Naive thymus-derived CD4-positive, alpha-beta T cell (primary cell): ENCODE data around the gene S100PBP. TPM values are rescaled to one million over a fixed set of nuclear protein-coding genes. Genes with fewer than 3 reads are reported as not detected.

Experiments
- ATAC-seq: fragments of 150-1000 bp; cut with Tn5 transposase; 2 replicates; pipeline ENCODE4 v1.10.0; 2021; ENCODE audit warnings: mild to moderate bottlenecking, moderate library complexity
- CTCF ChIA-PET: fragments of 350-600 bp; sonication (Branson Sonifier 250); formaldehyde crosslinking; loops from one replicate; lab custom pipeline; 2021; ENCODE audit warnings: antibody characterized with exemption; lab: Charles Lee
- POLR2A ChIA-PET: fragments of 350-600 bp; sonication (Branson Sonifier 250); formaldehyde crosslinking; loops from one replicate; lab custom pipeline; 2021; ENCODE audit warnings: antibody characterized with exemption, inconsistent platforms; lab: Charles Lee
- DNase-seq, 9 donors: peaks; one replicate each; pipeline versions ENCODE4 v3.0.0 to v3.0.0-alpha.2; 2020 to 2022; ENCODE audit warnings: mixed read lengths in 1 of 9
- H3K27ac ChIP-seq: one replicate; pipeline ENCODE4 v1.7.0; 2013; ENCODE audit warnings: mild to moderate bottlenecking, low read depth, low read length, moderate library complexity
- H3K27me3 ChIP-seq, 2 donors: one replicate each; pipeline ENCODE4 v1.7.0; 2013; ENCODE audit warnings: low read length in 2 of 2, mild to moderate bottlenecking in 2 of 2, moderate library complexity in 2 of 2; ENCODE audit not compliant: control insufficient read depth in 2 of 2, insufficient read depth in 2 of 2
- H3K36me3 ChIP-seq, 3 experiments: 1 replicate in 2 of 3; 2 replicates in 1 of 3; pipeline ENCODE4 v1.7.0; 2013; ENCODE audit warnings: low read length in 3 of 3, mild to moderate bottlenecking in 3 of 3, moderate library complexity in 1 of 3; ENCODE audit not compliant: insufficient read depth in 3 of 3, control insufficient read depth in 2 of 3
- H3K4me1 ChIP-seq, 2 donors: one replicate each; pipeline ENCODE4 v1.7.0; 2013; ENCODE audit warnings: low read length in 2 of 2, mild to moderate bottlenecking in 2 of 2, moderate library complexity in 1 of 2; ENCODE audit not compliant: control insufficient read depth in 2 of 2, insufficient read depth in 2 of 2
- H3K4me3 ChIP-seq: 2 replicates; pipeline ENCODE4 v1.7.0; 2013; ENCODE audit warnings: mild to moderate bottlenecking, low read length
- H3K9me3 ChIP-seq, 3 experiments: 1 replicate in 2 of 3; 2 replicates in 1 of 3; pipeline ENCODE4 v1.7.0; 2013; ENCODE audit warnings: low read length in 3 of 3; ENCODE audit not compliant: control insufficient read depth in 2 of 3
- H3K27ac Mint-ChIP-seq, 9 donors: one replicate each; pipeline ENCODE4 v1.8.0; 2020 to 2022; ENCODE audit warnings: mixed read lengths in 9 of 9, mild to moderate bottlenecking in 8 of 9, moderate library complexity in 5 of 9, inconsistent platforms in 2 of 9
- H3K27me3 Mint-ChIP-seq, 5 donors: one replicate each; pipeline ENCODE4 v1.8.0; 2021 to 2022; ENCODE audit warnings: mixed read lengths in 5 of 5, mild to moderate bottlenecking in 1 of 5
- H3K36me3 Mint-ChIP-seq, 5 donors: one replicate each; pipeline ENCODE4 v1.8.0; 2020 to 2022; ENCODE audit warnings: mixed read lengths in 5 of 5, mild to moderate bottlenecking in 3 of 5, inconsistent platforms in 1 of 5
- H3K4me1 Mint-ChIP-seq, 7 donors: one replicate each; pipeline ENCODE4 v1.8.0; 2020 to 2022; ENCODE audit warnings: mixed read lengths in 7 of 7, mild to moderate bottlenecking in 3 of 7, inconsistent platforms in 1 of 7
- H3K4me3 Mint-ChIP-seq, 10 donors: one replicate each; pipeline ENCODE4 v1.8.0; 2020 to 2022; ENCODE audit warnings: mild to moderate bottlenecking in 10 of 10, mixed read lengths in 10 of 10, moderate library complexity in 6 of 10, inconsistent platforms in 2 of 10
- H3K9me3 Mint-ChIP-seq, 11 donors: one replicate each; pipeline ENCODE4 v1.8.0; 2020 to 2022; ENCODE audit warnings: mixed read lengths in 11 of 11, mild to moderate bottlenecking in 4 of 11, inconsistent platforms in 1 of 11, moderate library complexity in 1 of 11
- intact Hi-C, 2 donors: fragments of 100-400 bp; cut with micrococcal nuclease; formaldehyde crosslinking; loops; one replicate each; pipeline ENCODE4 v1.15.1; 2023
- polyA plus RNA-seq, 2 donors: library from polyadenylated mRNA; unstranded; fragments of 300-500 nt; fragmentation: Illumina TruSeq; gene quantifications; one replicate each; pipeline ENCODE4 v1.2.3, GENCODE V29; 2021
- total RNA-seq, 6 experiments: library from RNA in 5 of 6; stranded (reverse) in 5 of 6; gene quantifications; 1 replicate in 5 of 6; 2 replicates in 1 of 6; pipeline ENCODE4 v1.2.3 and lab custom pipeline; 2021 to 2026

The S100PBP gene
- total and polyA plus RNA-seq, 7 experiments from 2014 or later = 9.3 to 69.0 (median 56.3) TPM

DNA sequence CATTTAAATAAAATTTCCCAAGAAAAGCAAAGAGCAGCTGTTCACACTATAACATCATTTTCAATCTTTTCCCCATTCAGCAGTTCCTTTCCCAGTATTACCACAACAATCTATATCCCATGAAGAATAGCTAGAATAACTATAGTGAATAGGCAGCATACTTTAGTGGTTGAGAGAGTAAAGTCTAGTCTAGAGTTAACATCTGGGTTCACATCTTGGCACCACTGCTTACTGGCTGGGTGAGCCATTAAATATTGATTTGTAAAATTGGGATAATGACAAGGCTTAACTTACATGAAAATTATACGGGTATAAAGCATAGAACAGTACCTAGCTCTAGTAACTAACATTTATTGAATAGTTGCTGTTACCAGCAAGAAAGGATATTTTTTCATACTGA is 14.4 kb downstream of the S100PBP start:
- ATAC-seq (no peak), DNase-seq (no peak)
- Histone ChIP-seq H3K27me3 (no peaks in the 10 kb centered on the region), H3K9me3 (no peaks in the 10 kb centered on the region), H3K27ac (no peak overlapping the region), H3K36me3 (peaks cover 8 to 63% (median 31%) of the 10 kb centered on the region in 3 experiments), H3K4me1 (no peaks in the 10 kb centered on the region), H3K4me3 (no peak overlapping the region)
- ChIA-PET CTCF (no interaction called here), POLR2A (no interaction called here)
- Mint-ChIP-seq H3K36me3 (peaks cover 4 to 61% (median 32%) of the 10 kb centered on the region in 5 donors), H3K27ac (peak overlapping the region in 1 of 9 donors; percentile 66), H3K4me3 (no peak overlapping the region), H3K27me3 (no peaks in the 10 kb centered on the region), H3K4me1 (peaks cover 0 to 18% (median 8%) of the 10 kb centered on the region in 7 donors), H3K9me3 (no peaks in the 10 kb centered on the region)
- intact Hi-C loops = no loop called here

DNA sequence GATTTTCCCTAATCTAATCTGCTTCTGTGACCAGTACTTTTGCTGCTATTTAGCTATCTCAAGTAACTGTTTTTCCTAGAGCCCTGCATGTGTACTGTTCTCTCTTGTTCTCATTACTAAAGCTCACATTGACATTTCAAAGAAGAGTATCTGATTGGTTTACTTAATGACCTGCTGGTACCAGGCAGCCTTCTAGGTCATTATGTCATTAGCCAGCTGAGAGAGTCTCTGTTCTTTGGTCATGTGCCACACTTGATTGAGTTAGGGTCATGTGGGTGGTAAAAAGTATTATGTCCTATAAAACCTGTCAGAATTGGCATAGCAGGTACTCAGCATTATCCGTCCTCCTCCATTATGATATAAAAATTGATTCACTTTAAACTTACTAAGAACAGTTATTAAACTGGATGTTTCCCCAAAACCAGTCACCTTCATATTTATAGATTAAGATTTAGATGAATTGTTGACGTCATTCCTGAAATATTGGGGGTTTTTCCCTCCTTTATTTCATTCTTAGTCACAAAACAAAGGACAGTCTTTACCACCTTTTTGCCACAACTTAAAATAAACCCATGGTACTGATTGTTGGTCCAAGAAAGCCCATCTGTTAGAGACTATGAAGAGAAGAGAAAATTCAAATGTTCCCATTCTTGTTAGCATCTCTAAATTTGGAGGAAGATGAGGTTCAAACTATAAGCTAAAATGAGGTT is 31.1 kb downstream of the S100PBP start:
- ChIA-PET POLR2A (no interaction called here), CTCF (no interaction called here)

DNA sequence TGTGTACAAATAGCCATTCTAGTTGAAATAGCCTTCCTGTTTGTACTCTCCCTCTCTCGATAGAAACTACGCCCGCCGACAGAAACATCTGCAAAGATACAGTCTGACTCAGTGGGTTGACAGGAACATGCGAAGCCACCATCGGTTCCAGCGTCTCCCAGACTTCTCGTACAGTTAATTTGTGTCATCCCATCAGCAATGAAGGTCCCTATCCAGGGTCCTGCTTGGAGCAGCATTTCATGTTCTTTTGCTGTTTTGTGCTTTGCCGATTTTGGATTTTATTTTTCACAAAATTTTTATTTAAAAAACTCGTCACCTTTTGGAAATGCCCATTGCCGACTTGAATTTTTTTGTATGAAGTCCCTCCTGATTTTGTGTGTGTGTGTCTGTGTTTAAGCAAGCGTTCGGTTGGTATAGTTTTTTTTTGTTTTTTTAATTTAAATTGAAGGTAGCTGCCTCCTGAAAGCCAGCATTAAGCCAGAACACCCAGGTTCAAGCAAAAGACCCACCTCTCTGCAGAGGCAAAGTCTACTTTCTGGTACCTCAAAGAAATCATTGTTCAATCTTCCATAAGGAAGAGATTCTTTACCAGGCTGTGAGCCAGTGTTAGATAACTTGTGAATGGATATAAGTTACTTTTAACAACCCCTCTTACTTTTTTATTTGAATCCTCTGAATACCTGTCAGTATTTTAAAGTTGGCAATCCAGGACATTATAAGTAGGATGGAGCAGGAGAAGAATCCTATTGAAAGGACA is 38.6 kb downstream of the S100PBP start:
- Histone ChIP-seq H3K4me1 (no peaks in the 10 kb centered on the region), H3K36me3 (peaks cover 0 to 69% (median 3%) of the 10 kb centered on the region in 3 experiments), H3K27me3 (no peaks in the 10 kb centered on the region), H3K27ac (no peak overlapping the region), H3K4me3 (no peak overlapping the region), H3K9me3 (no peaks in the 10 kb centered on the region)
- ATAC-seq (no peak), DNase-seq (no peak)
- intact Hi-C loops = no loop called here
- CTCF ChIA-PET = interaction anchor here (0.6 kb wide), 1 partner anchor 109 kb away, joined by 3 read pairs; no protein-coding TSS in a partner anchor
- Mint-ChIP-seq H3K27me3 (no peaks in the 10 kb centered on the region), H3K27ac (no peak overlapping the region), H3K4me3 (no peak overlapping the region), H3K36me3 (peaks cover 3 to 61% (median 24%) of the 10 kb centered on the region in 5 donors), H3K4me1 (no peaks in the 10 kb centered on the region), H3K9me3 (no peaks in the 10 kb centered on the region)
- POLR2A ChIA-PET = no interaction called here

More for the DNA sequence above, 31.1 kb downstream of the S100PBP start:
- DNase-seq (no peak), ATAC-seq (no peak)
- Mint-ChIP-seq H3K36me3 (peaks cover 6 to 35% (median 23%) of the 10 kb centered on the region in 5 donors), H3K4me3 (no peak overlapping the region), H3K27me3 (no peaks in the 10 kb centered on the region), H3K4me1 (peaks cover 0 to 7% (median 0%) of the 10 kb centered on the region in 7 donors), H3K27ac (no peak overlapping the region), H3K9me3 (no peaks in the 10 kb centered on the region)
- Histone ChIP-seq H3K4me1 (no peaks in the 10 kb centered on the region), H3K4me3 (no peak overlapping the region), H3K27ac (no peak overlapping the region), H3K27me3 (no peaks in the 10 kb centered on the region), H3K36me3 (peaks cover 0 to 30% (median 0%) of the 10 kb centered on the region in 3 experiments), H3K9me3 (no peaks in the 10 kb centered on the region)
- intact Hi-C loops = no loop called here

GRCh38 chr1:32858136-32858535 is 40.7 kb downstream of the S100PBP start:
- Histone ChIP-seq H3K27me3 (no peaks in the 10 kb centered on the region), H3K4me1 (no peaks in the 10 kb centered on the region), H3K36me3 (peaks cover 0 to 59% (median 3%) of the 10 kb centered on the region in 3 experiments), H3K9me3 (no peaks in the 10 kb centered on the region), H3K4me3 (no peak overlapping the region), H3K27ac (no peak overlapping the region)
- CTCF ChIA-PET = no interaction called here
- no peak overlapping the region for H3K4me3 Mint-ChIP-seq
- POLR2A ChIA-PET = no interaction called here
- H3K9me3 Mint-ChIP-seq = no peaks in the 10 kb centered on the region
- H3K27ac Mint-ChIP-seq = no peak overlapping the region
- ATAC-seq (no peak), DNase-seq (no peak)
- intact Hi-C loops = no loop called here
- peaks cover 0 to 3% (median 0%) of the 10 kb centered on the region in 7 donors for H3K4me1 Mint-ChIP-seq
- no peaks in the 10 kb centered on the region for H3K27me3 Mint-ChIP-seq
- peaks cover 0 to 70% (median 32%) of the 10 kb centered on the region in 5 donors for H3K36me3 Mint-ChIP-seq

DNA sequence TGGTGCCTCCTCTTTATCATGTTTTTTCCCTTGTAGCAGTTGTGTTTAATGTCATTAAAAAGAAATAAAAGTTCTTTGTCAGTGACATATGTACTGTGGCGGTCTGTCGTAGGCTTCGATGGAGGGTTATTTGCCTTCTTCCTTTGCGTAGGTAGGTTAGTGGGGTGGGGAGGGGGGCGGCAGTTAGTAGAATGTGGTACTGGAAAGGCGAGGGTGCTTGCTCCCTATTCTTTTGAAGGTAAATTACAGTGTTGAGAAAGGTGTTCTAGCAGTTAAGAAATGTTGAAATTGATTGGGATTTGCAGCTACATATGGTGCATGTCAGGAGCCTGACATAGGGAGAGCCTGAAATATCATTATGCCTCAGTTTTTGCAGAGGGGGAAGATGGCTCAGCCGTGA is 41.3 kb downstream of the S100PBP start:
- no peak for DNase-seq
- Histone ChIP-seq H3K36me3 (peaks cover 0 to 52% (median 3%) of the 10 kb centered on the region in 3 experiments), H3K9me3 (no peaks in the 10 kb centered on the region), H3K4me3 (no peak overlapping the region), H3K4me1 (no peaks in the 10 kb centered on the region), H3K27me3 (no peaks in the 10 kb centered on the region), H3K27ac (no peak overlapping the region)
- Mint-ChIP-seq H3K9me3 (no peaks in the 10 kb centered on the region), H3K27me3 (no peaks in the 10 kb centered on the region), H3K36me3 (peaks cover 0 to 70% (median 32%) of the 10 kb centered on the region in 5 donors), H3K4me3 (no peak overlapping the region), H3K4me1 (peaks cover 0 to 3% (median 0%) of the 10 kb centered on the region in 7 donors), H3K27ac (no peak overlapping the region)
- intact Hi-C loops = no loop called here
- ChIA-PET CTCF (interaction anchor here (1.4 kb wide), 1 partner anchor 14 kb away, joined by 3 read pairs; no protein-coding TSS in a partner anchor), POLR2A (no interaction called here)
- no peak for ATAC-seq

DNA sequence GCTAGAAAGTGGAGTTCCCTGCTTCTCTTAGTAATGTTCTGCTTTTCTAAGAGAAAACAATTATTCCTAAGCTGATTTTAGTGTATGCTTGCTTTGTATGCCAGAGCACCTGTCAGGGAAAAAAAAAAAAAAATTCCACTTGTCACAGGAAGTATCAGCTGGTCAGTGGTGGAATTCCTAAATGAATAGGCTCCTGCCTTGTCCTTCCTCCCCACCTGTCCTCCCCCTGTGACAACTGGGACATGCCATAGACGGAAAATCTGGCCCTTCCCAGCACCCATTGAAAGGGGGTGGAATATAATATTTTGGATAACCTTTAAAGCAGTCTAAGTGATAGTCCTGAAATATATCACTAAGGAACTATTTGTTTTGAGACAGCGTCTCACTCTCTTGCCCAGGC is 42.5 kb downstream of the S100PBP start:
- no peaks in the 10 kb centered on the region for H3K9me3 Mint-ChIP-seq
- no peak overlapping the region for H3K27ac Mint-ChIP-seq
- ATAC-seq (no peak), DNase-seq (no peak)
- Histone ChIP-seq H3K27ac (no peak overlapping the region), H3K9me3 (no peaks in the 10 kb centered on the region), H3K36me3 (peaks cover 0 to 41% (median 0%) of the 10 kb centered on the region in 3 experiments), H3K4me3 (no peak overlapping the region), H3K27me3 (no peaks in the 10 kb centered on the region), H3K4me1 (no peaks in the 10 kb centered on the region)
- CTCF ChIA-PET = interaction anchor here (1.4 kb wide), 1 partner anchor 13 kb away, joined by 3 read pairs; no protein-coding TSS in a partner anchor
- no peaks in the 10 kb centered on the region for H3K27me3 Mint-ChIP-seq
- intact Hi-C loops = no loop called here
- H3K36me3 Mint-ChIP-seq = peaks cover 0 to 70% (median 27%) of the 10 kb centered on the region in 5 donors
- no peak overlapping the region for H3K4me3 Mint-ChIP-seq
- peaks cover 0 to 5% (median 0%) of the 10 kb centered on the region in 7 donors for H3K4me1 Mint-ChIP-seq
- POLR2A ChIA-PET = no interaction called here
